22Rv1 (cell line): ENCODE measurements around the gene SLC31A1.

Experiments used
- ZFX ChIP-seq: fragments of 450-650 bp; IDR thresholded peaks from 2 replicates; pipeline ENCODE4 v1.6.1; 2017; ENCODE audit warnings: antibody characterized with exemption, borderline replicate concordance
- TF ChIP-seq, protein P1 (sequence below): fragments of 450-650 bp; IDR thresholded peaks from 2 replicates; pipeline ENCODE4 v1.5.1; 2017; ENCODE audit warnings: mild to moderate bottlenecking

DNA sequence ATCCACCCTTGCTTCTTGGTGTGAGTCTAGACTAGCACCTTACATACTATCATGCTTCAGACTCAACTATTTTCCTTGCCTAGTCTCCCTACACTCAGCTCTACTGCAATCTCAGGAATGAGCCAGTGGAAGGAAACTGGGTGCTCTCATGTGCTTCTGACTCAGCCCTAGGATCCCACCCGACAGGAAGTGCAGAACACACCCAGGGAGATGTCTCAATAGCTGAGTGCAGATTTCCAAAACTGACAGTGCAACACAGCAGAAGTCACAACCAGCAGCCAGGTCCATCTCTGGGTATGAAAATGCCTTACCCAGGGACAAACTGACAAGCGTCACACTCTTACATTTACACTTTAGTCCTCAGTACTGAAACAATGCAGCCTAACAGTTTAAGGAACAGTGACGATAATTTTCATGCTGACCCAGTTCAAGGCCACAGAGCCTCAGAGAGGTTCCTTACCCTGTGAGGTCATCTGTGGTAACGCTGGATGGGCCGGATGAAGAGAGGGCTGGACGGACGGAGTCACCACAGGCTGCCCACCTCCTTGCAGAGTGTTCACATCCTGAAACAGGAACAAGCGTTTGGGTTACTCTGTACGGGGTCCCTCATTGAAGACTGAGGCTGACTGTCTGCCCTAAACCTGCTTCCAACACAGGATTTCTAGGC, 33.3 kb upstream of the SLC31A1 start:
- TF ChIP-seq, protein P1, sequence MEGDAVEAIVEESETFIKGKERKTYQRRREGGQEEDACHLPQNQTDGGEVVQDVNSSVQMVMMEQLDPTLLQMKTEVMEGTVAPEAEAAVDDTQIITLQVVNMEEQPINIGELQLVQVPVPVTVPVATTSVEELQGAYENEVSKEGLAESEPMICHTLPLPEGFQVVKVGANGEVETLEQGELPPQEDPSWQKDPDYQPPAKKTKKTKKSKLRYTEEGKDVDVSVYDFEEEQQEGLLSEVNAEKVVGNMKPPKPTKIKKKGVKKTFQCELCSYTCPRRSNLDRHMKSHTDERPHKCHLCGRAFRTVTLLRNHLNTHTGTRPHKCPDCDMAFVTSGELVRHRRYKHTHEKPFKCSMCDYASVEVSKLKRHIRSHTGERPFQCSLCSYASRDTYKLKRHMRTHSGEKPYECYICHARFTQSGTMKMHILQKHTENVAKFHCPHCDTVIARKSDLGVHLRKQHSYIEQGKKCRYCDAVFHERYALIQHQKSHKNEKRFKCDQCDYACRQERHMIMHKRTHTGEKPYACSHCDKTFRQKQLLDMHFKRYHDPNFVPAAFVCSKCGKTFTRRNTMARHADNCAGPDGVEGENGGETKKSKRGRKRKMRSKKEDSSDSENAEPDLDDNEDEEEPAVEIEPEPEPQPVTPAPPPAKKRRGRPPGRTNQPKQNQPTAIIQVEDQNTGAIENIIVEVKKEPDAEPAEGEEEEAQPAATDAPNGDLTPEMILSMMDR = no peak
- TF ChIP-seq ZFX = no peak
